Measurements from ENCODE around the gene UBASH3A.

The UBASH3A gene

DNA sequence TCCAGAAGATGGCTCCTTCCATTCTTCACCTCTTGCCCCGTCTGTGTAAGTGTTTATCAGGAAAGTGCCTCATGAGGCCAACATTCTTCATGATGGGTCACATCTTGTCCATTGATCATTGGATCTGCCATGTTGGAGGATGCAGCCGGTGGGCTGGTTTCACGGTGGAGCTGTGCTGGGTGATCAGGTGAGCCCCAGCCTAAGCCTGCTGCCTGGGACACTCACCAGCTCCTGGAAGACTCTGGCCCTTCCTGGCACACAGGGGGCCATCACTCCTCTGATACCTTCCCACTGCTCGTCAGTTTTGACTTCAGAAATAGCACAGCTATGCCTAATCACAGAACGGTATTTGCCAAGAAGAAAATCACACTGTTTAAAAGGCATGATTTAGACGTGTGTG, 38.3 kb downstream of the UBASH3A start:
- intact Hi-C loops (cut with DNase I; ENCODE audit: low total_unique reads) = no loop called here
- H3K27me3 ChIP-seq = peaks cover 0 to 31% of the 10 kb centered on the region in 2 donors
- DNase-seq = no peak

DNA sequence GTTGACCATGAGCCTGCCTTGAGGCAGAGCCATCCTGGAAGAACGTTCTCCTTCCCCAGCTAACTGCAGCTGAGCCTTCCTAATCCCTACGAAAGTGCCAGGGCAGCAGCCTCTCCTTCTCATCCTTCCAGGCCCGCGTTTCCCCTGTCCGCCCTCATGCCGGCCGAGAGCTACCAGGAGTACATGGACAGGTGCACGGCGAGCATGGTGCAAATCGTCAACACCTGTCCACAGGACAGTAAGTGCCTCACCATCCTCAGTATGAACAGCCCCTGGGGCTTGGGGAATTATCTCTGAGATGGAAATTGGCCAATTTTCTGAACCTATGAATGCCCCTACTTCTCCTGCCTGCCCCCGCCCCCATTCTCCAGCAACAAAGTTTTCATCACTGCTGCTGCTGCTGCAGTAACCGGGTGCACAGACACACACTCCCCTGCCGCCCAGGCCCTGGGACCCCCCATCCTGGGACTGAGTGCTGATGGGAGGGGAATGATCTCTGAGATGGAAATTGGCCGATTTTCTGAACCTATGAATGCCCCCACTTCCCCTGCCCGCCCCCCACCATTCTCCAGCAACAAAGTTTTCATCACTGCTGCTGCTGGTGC, 39.6 kb downstream of the UBASH3A start:
- Histone ChIP-seq H3K27me3 (peaks cover 0 to 22% of the 10 kb centered on the region in 2 donors), H3K4me1 (no peaks in the 10 kb centered on the region), H3K9me3 (no peaks in the 10 kb centered on the region), H3K4me3 (no peak overlapping the region), H3K36me3 (no peaks in the 10 kb centered on the region), H3K27ac (no peak overlapping the region)
- DNase-seq = peak in 1 of 2 donors; percentile 21
- intact Hi-C loops (cut with DNase I; ENCODE audit: low total_unique reads) = no loop called here
- TF ChIP-seq, protein P1, sequence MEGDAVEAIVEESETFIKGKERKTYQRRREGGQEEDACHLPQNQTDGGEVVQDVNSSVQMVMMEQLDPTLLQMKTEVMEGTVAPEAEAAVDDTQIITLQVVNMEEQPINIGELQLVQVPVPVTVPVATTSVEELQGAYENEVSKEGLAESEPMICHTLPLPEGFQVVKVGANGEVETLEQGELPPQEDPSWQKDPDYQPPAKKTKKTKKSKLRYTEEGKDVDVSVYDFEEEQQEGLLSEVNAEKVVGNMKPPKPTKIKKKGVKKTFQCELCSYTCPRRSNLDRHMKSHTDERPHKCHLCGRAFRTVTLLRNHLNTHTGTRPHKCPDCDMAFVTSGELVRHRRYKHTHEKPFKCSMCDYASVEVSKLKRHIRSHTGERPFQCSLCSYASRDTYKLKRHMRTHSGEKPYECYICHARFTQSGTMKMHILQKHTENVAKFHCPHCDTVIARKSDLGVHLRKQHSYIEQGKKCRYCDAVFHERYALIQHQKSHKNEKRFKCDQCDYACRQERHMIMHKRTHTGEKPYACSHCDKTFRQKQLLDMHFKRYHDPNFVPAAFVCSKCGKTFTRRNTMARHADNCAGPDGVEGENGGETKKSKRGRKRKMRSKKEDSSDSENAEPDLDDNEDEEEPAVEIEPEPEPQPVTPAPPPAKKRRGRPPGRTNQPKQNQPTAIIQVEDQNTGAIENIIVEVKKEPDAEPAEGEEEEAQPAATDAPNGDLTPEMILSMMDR (IDR thresholded peaks at IDR 0.05) = no peak

More for the DNA sequence above, 38.3 kb downstream of the UBASH3A start:
- Histone ChIP-seq H3K9me3 (no peaks in the 10 kb centered on the region), H3K4me1 (no peaks in the 10 kb centered on the region), H3K4me3 (no peak overlapping the region), H3K36me3 (no peaks in the 10 kb centered on the region), H3K27ac (no peak overlapping the region)
- TF ChIP-seq, protein P1 (IDR thresholded peaks at IDR 0.05) = no peak

DNA sequence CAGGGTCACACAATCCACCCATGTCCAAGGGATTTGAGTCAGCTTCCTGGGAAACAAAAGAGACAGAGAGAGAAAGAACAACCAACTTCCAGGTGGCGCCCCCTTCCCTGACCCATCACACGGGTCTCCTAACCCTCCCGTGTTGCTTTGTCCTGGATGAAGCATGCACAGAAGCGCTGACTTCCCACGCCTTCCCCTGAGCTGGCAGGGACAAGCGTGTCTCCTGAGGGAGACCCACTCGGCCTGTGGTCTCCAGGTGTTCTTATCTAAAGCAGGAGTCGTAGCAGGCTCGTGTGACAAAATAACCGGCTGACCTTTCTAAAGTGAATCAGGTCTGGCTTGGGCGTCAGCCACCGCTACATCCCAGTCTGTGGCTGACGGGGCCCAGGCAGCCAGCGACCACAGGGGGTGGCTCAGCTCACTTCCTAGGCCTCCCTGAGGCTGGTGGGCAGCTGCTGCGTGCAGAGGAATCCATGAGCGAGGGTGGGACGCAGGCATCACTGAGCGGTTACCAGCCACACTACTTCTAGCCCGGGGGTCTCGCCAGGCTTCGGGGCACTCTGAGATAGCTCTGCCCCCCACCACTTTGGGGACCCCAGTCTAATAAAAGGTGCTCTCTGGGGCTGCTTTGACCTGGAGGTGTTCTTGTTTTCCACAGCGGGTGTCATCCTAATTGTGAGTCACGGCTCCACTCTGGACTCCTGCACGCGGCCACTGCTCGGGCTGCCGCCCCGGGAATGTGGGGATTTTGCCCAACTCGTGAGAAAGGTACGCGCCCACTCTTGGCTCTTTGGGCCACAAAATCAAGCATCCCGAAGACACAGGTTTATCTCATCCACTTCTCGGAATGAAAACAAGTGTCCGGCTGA, 40.4 kb downstream of the UBASH3A start:
- Histone ChIP-seq H3K27ac (no peak overlapping the region), H3K36me3 (no peaks in the 10 kb centered on the region), H3K4me3 (no peak overlapping the region), H3K27me3 (peaks cover 0 to 14% of the 10 kb centered on the region in 2 donors), H3K4me1 (no peaks in the 10 kb centered on the region), H3K9me3 (no peaks in the 10 kb centered on the region)
- TF ChIP-seq, protein P1 (IDR thresholded peaks at IDR 0.05) = no peak
- no peak for DNase-seq
- intact Hi-C loops (cut with DNase I; ENCODE audit: low total_unique reads) = no loop called here

DNA sequence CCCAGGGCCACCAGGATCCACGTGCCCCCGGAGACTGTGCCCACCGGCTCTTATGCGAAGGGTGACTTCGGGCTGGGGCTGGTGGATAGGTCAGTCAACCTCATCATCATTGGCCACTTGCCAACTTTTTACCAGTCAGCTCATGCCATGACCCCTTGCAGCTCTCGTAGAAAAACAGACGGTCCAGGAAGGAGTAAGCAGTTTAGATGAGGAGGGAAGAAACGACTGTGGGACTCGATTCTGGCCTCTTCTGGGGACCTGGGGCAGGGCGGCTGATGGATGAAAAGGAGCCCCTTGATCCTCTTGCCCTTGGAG, 41.0 kb downstream of the UBASH3A start:
- intact Hi-C loops (cut with DNase I; ENCODE audit: low total_unique reads) = no loop called here
- no peak overlapping the region for H3K4me3 ChIP-seq
- H3K27me3 ChIP-seq = peaks cover 0 to 14% of the 10 kb centered on the region in 2 donors
- no peaks in the 10 kb centered on the region for H3K4me1 ChIP-seq
- DNase-seq = no peak
- H3K36me3 ChIP-seq = no peaks in the 10 kb centered on the region
- H3K9me3 ChIP-seq = no peaks in the 10 kb centered on the region
- no peak overlapping the region for H3K27ac ChIP-seq
- TF ChIP-seq, protein P1 (IDR thresholded peaks at IDR 0.05) = no peak

DNA sequence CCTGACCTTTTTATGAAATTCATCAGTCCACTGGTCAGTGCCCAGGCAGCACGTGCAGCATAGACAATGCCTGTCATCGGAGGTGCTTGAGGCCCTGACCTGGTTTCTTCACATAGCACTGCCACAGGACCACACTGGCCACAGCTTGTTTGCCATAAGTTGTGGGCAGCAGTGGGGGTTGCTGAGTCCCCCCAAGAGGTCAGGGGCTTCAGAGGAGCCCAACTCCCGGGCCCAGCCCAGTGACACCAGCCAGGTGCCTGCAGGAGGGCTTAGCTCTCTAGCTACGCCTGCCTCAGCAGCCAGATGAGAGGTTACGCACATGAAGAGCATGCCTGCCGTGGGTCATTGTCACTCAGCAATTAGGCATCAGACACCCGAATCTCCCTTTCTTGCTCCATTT, 41.6 kb downstream of the UBASH3A start:
- H3K4me3 ChIP-seq = no peak overlapping the region
- no peak overlapping the region for H3K27ac ChIP-seq
- DNase-seq = no peak
- no peaks in the 10 kb centered on the region for H3K36me3 ChIP-seq
- no peaks in the 10 kb centered on the region for H3K4me1 ChIP-seq
- TF ChIP-seq, protein P1 (IDR thresholded peaks at IDR 0.05) = no peak
- no peaks in the 10 kb centered on the region for H3K9me3 ChIP-seq
- peaks cover 0 to 14% of the 10 kb centered on the region in 2 donors for H3K27me3 ChIP-seq
- intact Hi-C loops (cut with DNase I; ENCODE audit: low total_unique reads) = no loop called here
